Right lobe of liver (tissue), 6 donors: ENCODE measurements around the gene ALPL. TPM values are rescaled to one million over a fixed set of nuclear protein-coding genes. Genes with fewer than 3 reads are reported as not detected.
"Not testable (repeated sequence)": the region's sequence is repeated elsewhere in the genome, so short reads cannot be mapped to it uniquely, and the experiment has no call there.

Experiments used
- ATAC-seq, 4 donors: fragments of 200-7000 bp; cut with Tn5 transposase; one replicate each; pipeline ENCODE4 v1.9.1; 2020; ENCODE audit warnings: mild to moderate bottlenecking in 4 of 4, moderate library complexity in 4 of 4
- DNase-seq, 3 donors: peaks; one replicate each; pipeline ENCODE4 v3.0.0-alpha.2; 2020
- H3K27ac ChIP-seq, 3 donors: fragments of 200-600 bp; one replicate each; pipeline ENCODE4 v1.8.0; 2022
- H3K27me3 ChIP-seq, 2 donors: fragments of 200-600 bp; one replicate each; pipeline ENCODE4 v1.8.0; 2022
- H3K36me3 ChIP-seq, 4 donors: fragments of 200-600 bp; sonication (generic) in 1 of 4; one replicate each; pipeline versions ENCODE4 v1.5.1 to v1.8.0; 2017 to 2022; ENCODE audit warnings: control low read depth in 1 of 4
- H3K4me1 ChIP-seq, 4 donors: fragments of 200-600 bp; sonication (generic) in 1 of 4; one replicate each; pipeline versions ENCODE4 v1.5.1 to v1.8.0; 2017 to 2022; ENCODE audit warnings: control low read depth in 1 of 4
- H3K4me3 ChIP-seq, 3 donors: fragments of 200-600 bp; one replicate each; pipeline ENCODE4 v1.8.0; 2022
- H3K9me3 ChIP-seq, 4 donors: fragments of 200-600 bp; sonication (generic) in 1 of 4; one replicate each; pipeline versions ENCODE4 v1.5.1 to v1.8.0; 2017 to 2022; ENCODE audit warnings: control low read depth in 1 of 4
- CTCF ChIP-seq, 4 donors: fragments of 200-600 bp in 3 of 4; fragments of 450-650 bp in 1 of 4; IDR thresholded peaks; one replicate each; pipeline versions ENCODE4 v1.5.1 to v1.8.0; 2016 to 2022; ENCODE audit warnings: antibody characterized with exemption in 4 of 4, mild to moderate bottlenecking in 2 of 4
- POLR2A ChIP-seq: fragments of 450-650 bp; IDR thresholded peaks from one replicate; pipeline ENCODE4 v1.6.1; 2017; ENCODE audit warnings: antibody characterized with exemption, mild to moderate bottlenecking
- WGBS: methylation state at CpG from one replicate; pipeline ENCODE4 v1.1.6; 2018; ENCODE audit warnings: low coverage, low lambda C conversion rate; ENCODE audit not compliant: insufficient coverage; ENCODE audit errors: missing lambda C conversion rate; 5-methylcytosine and 5-hydroxymethylcytosine counted together
- intact Hi-C, 2 donors: fragments of 100-400 bp; cut with DNase I; formaldehyde crosslinking; loops; one replicate each; pipeline versions ENCODE4 v1.11.2 to v1.14.1; 2022
- long read RNA-seq: library from polyadenylated mRNA; unstranded; transcript quantifications from one replicate; pipeline ENCODE4 v2.0.0, GENCODE V29; 2019
- total RNA-seq, 6 experiments: library from RNA; depleted of rRNA in 2 of 6; stranded (reverse); fragments of >200 nt in 2 of 6; fragmentation: NEBNext Ultra II Directional in 3 of 6; extraction: Animal tissue kit (Norgen Biotek cat#: 25700) in 3 of 6; gene quantifications; one replicate each; pipeline versions ENCODE4 v1.1.0 to v1.2.4, GENCODE V29; 2016 to 2023
- donor health status: DM: no; HTN: yes; CAD: no.
- donor health status: DM: no; HTN: no; CAD: no.
- donor health status: DM: no; HTN: no; CAD: no.
- donor health status: DM: no; HTN: yes; CAD: no.
- donor health status: DM: no; HTN: yes; CAD: no.

The ALPL gene
- total RNA-seq = 10 to 100 TPM; 23.2 to 81.5 (median 48.1) TPM
- long read RNA-seq, partial matches to known transcripts = 3 of 12 reads
- long read RNA-seq, other reads (novel, unspliced or antisense) = 5 of 12 reads

DNA sequence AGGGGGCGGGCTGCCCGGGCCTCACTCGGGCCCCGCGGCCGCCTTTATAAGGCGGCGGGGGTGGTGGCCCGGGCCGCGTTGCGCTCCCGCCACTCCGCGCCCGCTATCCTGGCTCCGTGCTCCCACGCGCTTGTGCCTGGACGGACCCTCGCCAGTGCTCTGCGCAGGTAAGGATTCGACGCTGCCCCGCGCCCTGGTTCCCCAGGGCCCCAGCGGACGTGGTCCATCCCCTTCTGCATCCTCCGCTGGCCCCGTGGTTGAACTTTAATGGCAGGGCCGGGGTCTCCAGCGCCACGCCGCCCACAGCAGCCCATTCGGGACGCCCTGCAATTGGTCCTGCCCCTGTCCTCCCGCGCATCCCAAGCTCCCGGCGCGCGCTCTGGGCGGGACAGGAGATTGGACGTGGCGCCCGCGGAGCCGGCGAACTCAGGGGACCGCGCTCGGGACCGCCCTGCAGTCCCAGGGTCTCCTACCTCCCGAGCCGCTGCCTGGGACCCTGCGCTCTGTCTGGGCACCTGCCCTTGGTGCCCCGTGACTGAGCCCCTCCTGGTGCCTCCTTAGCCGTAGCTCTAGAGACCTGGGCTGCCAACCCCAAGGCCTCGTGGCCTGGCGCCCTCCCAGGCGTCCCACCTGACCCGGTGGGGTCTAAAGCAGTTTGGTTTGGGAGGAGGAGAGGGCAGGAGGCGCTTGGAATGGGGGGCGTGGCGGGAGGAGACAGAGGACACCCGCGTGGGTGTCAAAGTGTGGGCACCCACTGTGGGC, at the start of gene ALPL:
Gene ALPL, plus strand, starts transcription at position 73 of the 762 bp plus-strand sequence. CDS start 44,659 bp downstream, outside the sequence.
- peak in 3 of 4 donors; percentile 6 to 31 (median 9) for ATAC-seq
- peak in 1 of 3 donors; percentile 54 for DNase-seq
- Histone ChIP-seq H3K36me3 (no peaks in the 10 kb centered on the region), H3K4me3 (peak within 1 kb of the TSS; percentile 20 to 47 (median 23)), H3K4me1 (peaks cover 0 to 7% (median 0%) of the 10 kb centered on the region in 4 donors), H3K27ac (no peak within 1 kb of the TSS), H3K27me3 (peaks cover 0 to 7% of the 10 kb centered on the region in 2 donors), H3K9me3 (no peaks in the 10 kb centered on the region)
- TF ChIP-seq POLR2A (no peak), CTCF (IDR thresholded peaks at IDR 0.05) (peak in 1 of 4 donors; percentile 30)
- 7% methylated on average over 9 of the region's 67 CpGs for WGBS
- intact Hi-C loops = loop anchor here (5.0 to 10.0 kb wide), 3 partner anchors 63 to 155 kb away; partner anchors contain the start of gene RAP1GAP (in 1 of the 2)

DNA sequence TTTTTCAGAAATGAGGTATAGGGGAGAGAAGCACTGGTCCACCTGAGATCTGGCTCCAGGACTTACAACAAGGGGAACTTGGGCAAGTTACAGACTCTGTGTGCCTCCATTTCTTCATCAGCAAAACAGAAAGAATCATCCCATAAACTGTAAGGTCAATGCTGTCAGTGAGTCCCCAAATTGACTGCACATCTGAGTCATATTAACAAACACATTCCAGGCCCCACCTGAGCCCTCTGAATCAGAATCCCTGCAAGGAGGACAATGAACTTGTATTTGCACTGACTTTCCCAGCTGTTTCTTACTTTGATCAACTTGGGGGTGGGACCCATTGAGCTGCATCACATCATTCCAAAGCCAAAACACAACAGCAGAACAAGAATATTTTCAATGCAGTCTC, 44.1 kb upstream of the ALPL start:
- H3K4me3 ChIP-seq, H3K9me3 ChIP-seq, intact Hi-C loops, DNase-seq, H3K27me3 ChIP-seq, H3K36me3 ChIP-seq, ATAC-seq, H3K4me1 ChIP-seq, H3K27ac ChIP-seq: not testable (repeated sequence)

GRCh38 chr1:21467946-21468345, 41.3 kb upstream of the ALPL start:
- H3K9me3 ChIP-seq, DNase-seq, H3K27ac ChIP-seq, H3K36me3 ChIP-seq, ATAC-seq, H3K4me3 ChIP-seq, H3K4me1 ChIP-seq, intact Hi-C loops, H3K27me3 ChIP-seq: not testable (repeated sequence)
- 58% methylated on average over 4 of the region's 4 CpGs for WGBS

GRCh38 chr1:21468599-21468998, 40.6 kb upstream of the ALPL start:
- no peak for ATAC-seq
- no peaks in the 10 kb centered on the region for H3K36me3 ChIP-seq
- no peaks in the 10 kb centered on the region for H3K27me3 ChIP-seq
- H3K4me3 ChIP-seq = no peak overlapping the region
- intact Hi-C loops = no loop called here
- no peaks in the 10 kb centered on the region for H3K9me3 ChIP-seq
- no peak overlapping the region for H3K27ac ChIP-seq
- H3K4me1 ChIP-seq = no peaks in the 10 kb centered on the region
- peak in 1 of 4 donors; percentile 9 for TF ChIP-seq CTCF (IDR thresholded peaks at IDR 0.05)
- TF ChIP-seq POLR2A = no peak
- 37% methylated on average over 8 of the region's 10 CpGs for WGBS
- no peak for DNase-seq

- Histone ChIP-seq H3K36me3 (no peaks in the 10 kb centered on the region), H3K27ac (no peak overlapping the region), H3K9me3 (no peaks in the 10 kb centered on the region), H3K4me1 (no peaks in the 10 kb centered on the region), H3K4me3 (no peak overlapping the region), H3K27me3 (no peaks in the 10 kb centered on the region)
- DNase-seq (no peak), ATAC-seq (no peak)
- TF ChIP-seq CTCF (IDR thresholded peaks at IDR 0.05) (no peak), POLR2A (no peak)
- no CpG with 5 or more reads among the region's 9 CpGs for WGBS
- intact Hi-C loops = no loop called here
Measured at GRCh38 chr1:21469581-21469980, 39.6 kb upstream of the ALPL start.
